Kidney capillary endothelial cell (primary cell): Measurements from ENCODE around the gene MMP15.
"Not testable (repeated sequence)": the region's sequence is repeated elsewhere in the genome, so short reads cannot be mapped to it uniquely, and the experiment has no call there.

Experiments
- DNase-seq: peaks from one replicate; pipeline ENCODE4 v3.0.0-alpha.2; 2018; ENCODE audit warnings: low spot score

Gene MMP15

DNA sequence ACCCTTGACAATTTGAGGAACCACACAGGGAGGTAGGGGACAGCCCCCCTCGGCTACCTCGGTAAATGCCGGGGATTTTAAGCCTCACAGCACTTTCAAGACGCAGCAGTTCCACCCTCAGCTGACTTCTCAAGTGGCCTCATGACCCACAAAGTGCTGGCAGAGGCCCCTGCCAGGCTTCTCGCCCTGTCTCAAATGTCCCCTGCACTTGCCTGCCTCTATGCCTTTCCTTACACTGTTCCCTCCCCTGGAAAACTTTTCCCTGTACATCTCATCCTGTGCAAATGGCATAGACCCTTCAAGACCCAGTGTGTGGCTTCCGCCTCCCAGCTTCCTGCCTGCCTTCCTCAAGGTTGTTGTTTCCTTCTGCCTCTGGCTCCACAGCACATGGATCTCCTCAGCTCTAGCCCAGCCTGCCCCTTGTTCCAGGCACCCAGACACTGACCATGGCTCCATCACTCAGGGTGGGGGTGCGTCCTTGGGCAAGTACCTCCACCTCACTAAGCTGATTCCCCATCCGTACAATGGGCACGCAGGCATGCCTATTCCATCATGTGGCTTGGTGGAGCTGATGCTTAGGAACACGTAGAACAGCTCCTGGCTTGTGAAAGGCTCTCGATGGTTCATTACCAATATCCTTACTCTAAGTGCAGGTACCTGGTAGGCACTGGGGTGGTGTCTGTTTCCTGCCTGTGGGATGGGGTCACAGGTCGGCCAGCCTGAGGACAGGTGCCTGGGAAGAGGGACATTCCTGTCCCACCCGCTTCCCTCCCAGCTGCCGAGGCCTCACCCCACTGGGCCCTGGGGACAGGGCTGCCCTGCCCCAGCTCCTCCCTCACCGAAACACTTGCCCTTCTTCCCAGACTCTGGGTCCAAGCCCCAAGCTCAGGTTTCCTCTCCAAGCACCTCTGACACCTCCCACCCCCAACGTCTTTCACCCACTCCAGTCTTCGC is 24.0 kb downstream of the MMP15 start:
- no peak for DNase-seq

DNA sequence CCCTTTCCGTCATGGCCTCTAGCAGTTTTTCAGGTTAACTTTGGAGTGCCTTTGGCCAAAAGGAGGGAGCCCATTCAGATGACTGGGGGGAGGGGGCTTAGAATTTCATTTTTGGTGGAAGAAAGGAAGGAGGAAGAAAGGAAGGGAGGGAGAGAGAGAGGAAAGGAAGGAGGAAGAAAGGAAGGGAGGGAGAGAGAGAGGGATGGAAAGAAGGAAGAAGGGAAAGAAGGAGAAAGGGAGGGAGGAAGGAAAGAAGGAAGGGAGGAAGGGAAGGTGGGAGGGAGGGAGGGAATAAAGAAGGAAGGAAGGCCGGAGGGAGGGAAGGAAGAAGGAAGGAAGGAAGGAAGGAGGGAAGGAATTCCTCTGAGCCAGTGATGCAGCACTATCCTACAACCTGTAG is 25.7 kb downstream of the MMP15 start:
- no peak for DNase-seq

DNA sequence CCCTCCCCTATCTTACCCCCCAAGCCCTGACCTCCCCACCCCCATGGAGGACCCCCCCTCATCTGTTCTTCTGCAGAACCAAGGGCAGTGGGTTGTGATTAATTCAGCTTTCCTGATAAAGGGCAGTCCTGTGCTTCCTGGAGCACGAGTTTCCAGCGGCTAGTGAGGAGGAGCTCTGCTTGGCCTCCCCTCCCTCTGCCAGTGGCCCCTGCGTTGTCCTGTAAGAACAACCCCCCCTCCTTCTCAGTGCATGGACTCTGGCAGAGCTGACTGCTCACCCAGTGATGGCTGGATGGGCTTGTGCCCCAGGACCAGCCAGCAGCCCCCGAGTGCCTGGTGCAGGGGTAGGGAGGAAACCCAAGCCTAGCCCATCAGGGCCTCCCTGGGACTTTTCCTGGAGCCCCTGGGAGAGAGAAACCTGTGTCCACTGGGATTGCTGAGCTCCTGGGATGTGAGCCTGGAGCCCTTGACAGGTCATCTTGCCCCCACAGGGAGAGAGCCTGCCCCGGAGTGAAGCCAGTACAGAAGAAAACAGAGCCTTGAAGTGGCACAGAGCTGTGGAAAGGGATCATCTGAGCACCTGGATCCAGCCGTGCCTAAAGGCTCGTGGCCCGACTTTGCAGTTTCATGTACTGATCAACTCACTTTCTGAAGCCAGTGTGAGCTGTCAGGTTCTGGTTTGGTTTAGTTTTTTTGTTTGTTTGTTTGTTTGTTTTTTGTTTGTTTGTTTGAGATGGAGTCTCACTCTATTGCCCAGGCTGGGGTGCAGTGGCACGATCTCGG is 26.5 kb downstream of the MMP15 start:
- no peak for DNase-seq

DNA sequence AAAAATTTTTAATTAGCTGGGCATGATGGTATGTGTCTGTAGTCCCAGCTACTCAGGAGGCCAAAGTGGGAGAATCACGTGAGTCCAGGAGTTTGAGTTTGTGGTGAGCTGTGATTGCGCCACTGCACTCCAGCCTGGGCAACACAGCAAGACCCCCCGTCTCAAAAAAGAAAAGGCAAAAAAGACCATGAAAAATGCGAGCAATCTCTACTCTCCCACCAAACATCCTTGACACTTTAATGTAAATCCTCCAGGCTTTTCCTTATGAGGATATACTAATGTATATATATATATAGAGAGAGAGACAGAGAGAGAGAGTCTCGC is 28.1 kb downstream of the MMP15 start:
- DNase-seq: no peak

DNA sequence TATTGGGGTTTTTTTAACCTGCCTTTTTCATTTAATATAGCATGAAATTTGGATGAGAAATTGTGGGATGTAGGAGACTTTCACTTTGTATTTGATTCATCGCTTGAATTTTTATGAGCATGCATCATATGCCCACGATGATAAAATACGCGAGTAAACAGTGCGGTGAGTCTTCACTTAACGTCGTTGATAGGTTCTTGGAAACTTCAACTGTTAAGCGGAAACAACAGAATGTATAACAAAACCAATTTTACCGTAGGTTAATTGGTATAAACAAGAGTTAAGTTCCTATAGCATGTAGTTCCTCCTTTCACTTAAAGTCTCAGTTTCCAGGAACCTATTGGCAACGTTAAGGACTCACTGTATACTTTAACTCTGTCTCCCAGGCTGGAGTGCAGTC is 28.7 kb downstream of the MMP15 start:
- no peak for DNase-seq

DNA sequence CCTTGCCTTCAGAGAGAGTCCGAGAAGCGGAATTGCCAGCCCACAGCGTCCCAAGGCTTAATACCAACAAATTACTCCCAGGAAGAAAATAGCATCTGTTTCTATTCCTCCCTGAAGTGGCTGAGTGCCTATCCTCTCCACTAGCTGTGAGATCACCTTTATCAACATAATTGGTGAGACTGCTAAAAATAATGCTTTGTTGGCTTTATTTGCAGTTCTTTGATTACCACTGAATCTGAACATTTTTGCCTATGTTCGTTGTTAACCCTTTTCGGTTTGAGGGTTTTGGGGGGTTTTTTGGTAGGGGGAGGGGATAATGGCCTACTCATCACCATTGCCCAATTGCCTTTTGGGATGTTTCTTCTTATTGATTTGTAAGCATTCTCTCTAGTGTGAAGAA is 31.0 kb downstream of the MMP15 start:
- DNase-seq: no peak

DNA sequence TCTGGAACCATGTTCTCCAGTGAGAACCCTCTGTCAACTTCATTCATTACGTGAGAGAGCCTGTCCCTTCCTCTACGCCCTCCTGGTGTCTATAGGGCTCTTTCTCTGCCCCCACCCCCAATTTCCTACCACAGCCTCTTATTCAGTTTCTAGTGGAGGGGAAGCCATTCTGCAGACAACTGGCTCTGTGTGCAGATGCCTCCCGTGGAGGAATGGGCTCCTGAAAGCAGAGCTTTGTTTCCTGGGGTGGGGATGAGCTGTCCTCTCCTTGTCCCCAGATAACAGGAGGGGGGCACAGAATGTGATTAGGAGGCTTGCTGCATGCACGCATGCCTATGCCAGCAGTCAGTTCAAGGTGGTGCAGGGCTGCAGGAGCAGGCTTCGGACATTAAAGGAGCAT is 31.6 kb downstream of the MMP15 start:
- DNase-seq: no peak

DNA sequence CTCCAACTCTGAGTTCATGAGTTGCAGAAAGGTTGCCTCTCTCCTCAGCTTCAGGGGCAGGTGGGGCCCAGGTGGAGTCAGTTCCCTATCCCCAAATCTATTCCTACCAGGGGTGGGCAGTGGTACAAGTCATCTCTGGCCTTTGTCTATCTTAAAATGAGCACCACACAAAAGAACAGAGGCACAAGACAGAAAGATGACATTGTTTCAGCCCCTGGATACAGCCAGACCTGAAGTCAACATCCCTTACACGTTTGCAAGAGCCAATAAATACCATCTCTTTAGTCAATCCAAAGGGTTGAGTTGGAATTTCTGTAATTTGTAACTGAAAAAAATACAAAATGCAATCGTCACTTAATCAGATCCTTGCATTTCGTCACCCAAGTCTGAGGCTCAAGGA is 32.2 kb downstream of the MMP15 start:
- DNase-seq: no peak

DNA sequence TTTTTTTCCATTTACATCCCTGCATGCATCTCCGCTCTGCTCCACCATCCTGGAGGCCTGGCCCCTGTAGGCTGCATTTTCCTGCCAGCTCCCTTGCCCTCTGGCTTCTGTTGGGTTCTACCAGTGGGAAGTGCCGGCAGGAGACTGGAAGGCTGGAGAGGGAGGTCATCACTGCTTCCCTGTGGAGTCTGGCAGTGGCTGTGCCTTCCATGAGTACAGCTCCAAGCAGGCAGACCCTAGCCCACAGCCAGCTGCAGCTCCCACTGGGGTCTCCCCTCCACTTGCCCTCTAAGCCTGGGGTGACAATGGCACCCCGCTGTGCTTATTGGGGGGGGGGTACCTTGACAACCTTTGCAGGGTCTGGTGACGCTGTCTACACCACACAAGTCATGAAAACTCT is 37.3 kb downstream of the MMP15 start:
- no peak for DNase-seq

DNA sequence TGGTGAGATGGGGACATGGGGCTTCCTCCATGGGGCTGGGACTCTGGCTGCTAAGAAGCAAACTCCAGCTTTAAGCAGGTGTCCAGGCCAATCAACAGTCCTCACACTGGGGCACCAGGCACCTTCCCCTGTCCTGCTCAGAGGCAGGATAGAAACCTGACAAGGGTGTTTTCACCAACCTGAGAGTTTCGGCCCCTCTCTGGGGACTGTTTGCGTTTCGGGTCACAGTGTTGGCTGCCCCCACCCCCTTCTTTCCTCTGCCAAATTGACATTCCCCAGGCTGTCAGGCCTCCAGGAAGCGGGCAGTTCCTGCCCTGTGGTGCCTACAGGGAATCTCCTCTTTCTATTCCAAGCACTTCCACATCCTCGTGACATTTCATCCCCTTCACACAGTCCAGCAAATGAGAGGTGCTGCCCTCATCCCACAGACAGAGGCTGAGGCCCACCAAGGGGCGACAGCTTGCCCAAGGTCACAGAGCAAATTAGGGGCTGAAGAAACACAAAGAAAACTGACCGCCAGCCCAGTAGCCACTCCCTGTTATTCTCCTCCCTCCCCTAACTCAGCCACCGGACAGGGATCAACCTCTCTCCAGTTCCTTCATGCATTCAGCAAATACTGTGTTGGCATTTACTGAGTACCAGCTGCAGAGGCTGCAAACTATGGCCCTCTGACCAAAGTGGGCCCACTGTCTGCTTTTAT is 38.0 kb downstream of the MMP15 start:
- DNase-seq: peak; percentile 27

DNA sequence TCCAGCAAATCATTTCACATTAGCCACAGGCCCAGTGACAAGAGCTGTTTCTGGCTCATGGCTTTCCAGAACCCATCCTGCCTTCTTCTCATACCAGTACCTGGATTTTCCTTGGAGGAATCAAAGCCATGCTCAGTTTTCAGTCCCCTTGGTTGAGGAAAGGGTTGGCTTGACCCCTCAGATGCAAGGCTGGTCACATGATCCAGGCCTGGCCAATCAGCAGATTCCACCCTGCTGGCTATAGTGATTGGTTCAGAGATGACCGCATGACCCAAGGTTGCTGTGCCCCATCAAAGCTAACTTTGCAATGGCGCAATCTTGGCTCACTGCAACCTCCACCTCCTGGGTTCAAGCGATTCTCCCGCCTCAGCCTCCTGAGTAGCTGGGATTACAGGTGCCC is 45.0 kb downstream of the MMP15 start:
- no peak for DNase-seq

DNA sequence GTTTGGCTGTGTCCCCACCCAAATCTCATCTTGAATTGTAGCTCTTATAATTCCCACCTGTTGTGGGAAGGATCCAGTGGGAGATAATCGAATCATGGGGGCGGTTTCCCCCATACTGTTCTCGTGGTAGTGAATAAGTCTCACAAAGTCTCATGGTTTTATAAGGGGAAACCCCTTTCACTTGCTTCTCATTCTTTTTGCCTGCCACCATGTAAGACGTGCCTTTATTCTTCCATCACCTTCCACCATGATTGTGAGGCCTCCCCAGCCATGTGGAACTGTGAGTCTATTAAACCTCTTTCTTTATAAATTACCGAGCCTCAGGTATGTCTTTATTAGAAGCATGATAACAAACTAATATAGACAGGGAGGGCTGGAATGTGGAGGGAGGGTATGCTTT is 46.6 kb downstream of the MMP15 start:
- not testable (repeated sequence) for DNase-seq

DNA sequence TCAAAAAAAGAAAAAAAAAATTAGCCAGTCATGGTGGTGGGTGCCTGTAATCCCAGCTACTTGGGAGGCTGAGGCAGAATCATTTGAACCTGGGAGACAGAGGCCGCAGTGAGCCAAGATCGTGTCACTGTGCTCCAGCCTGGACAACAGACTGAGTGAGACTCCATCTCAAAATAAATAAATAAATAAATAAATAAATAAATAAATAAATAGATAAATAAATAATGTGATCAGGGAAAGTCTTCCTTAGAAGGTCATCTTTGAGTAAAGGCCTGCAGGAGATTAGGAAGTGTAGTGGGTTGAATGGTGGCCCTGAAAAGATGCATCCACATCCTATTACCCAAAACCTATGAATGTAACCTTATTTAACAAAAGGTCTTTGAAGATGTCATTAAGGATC is 47.5 kb downstream of the MMP15 start:
- not testable (repeated sequence) for DNase-seq

DNA sequence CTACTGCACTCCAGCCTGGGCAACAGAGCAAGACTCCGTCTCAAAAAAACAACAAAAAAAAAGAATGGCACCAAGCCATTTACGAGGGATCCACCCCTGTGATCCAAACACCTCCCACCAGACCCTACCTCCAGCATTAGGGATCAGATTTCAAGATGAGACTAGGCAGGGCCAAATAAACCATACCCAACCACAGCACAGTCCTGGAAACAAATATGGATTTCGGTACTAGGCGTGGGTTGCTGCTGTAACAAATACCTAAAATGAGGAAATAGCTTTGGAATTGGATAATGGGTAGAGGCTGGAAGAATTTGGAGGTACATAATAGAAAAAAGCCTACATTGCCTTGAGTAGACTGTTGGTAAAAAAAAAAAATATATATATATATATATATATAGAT is 49.1 kb downstream of the MMP15 start:
- no peak for DNase-seq

DNA sequence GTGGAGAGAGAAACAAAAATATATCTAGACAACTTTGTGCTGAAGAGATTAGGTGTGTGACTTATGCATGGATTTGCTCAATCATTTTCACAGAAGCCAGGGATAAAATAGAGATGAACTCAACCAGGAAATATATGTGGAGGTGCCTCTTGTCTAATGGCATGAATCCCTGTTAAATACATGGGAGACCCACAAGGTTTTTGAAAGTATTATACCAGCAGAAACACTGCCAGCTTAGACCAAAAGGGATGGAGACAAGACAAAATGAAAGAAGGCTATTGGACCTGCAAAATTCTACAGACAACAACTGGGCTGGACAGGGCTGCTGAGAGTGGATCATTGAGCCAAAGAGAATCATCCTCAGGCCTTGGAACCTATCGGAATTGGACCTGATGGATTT is 51.0 kb downstream of the MMP15 start:
- no peak for DNase-seq

DNA sequence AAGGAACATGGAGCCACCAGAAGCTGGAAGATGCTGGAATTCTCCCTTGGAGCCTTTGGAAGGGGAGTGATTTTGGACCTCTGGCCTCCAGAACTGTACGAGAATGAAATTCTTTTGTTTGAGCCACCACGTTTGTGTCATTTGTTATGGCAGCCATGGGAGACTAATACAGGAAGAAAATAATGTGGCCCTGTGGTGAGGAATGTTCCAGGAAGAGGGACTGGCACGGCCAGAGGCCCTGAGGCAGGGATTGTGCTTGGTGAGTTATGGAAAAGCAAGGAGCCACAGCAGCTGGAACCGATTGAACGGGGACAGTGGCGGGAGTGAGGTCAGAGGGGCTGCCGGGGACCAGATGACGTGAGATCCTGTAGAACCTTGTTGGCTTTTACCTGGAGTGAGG is 52.2 kb downstream of the MMP15 start:
- no peak for DNase-seq

DNA sequence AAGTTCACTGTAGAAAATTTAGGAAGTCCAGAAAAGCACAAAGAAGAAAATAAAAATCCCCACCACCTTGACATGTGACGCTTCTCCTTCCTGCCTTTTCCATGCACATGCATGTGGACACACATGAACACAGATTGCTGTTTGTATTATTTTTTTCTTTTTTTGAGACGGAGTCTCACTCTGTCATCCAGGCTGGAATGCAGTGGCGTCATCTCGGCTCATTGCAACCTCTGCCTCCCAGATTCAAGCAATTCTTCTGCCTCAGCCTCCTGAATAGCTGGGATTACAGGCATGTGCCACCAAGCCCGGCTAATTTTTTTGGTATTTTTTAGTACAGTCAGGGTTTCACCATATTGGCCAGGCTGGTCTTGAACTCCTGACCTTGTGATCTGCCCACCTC is 55.1 kb downstream of the MMP15 start:
- not testable (repeated sequence) for DNase-seq

DNA sequence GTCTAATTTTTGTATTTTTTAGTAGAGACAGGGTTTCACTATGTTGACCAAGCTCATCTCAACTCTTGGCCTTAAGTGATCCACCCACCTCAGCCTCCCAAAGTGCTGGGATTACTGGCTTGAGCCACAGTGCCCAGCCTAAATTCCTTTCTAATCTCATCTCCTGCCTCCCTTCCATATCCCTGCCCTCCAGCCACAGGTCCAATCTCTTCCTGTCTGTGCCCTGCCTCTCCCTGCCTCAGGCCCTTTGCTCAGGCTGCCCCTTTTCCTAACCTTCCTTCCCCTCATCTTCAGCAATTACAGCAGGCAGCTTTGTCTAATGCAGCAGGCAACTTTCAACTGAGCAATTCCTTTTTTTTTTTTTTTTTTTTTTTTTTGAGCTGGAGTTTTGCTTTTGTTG is 56.8 kb downstream of the MMP15 start:
- DNase-seq: no peak

DNA sequence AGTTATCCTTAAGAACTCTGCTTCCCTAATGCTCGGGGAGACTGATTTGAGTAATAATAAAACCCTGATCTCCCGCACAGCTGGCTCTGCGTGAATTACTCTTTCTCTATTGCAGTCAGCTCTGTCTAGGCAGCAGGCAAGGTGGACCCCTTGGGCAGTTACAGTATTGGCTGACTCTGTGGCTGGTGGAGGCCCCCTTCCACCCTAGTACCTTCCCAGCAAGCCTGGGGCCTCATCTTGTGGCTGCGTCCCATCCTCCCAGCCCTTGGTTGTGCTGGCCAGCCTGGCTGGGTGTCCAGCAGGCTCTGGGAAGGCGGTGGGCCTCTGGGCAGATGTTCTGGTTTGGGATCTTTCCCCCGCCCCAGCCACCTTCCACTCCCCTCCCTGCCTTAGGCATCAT is 59.1 kb downstream of the MMP15 start:
- no peak for DNase-seq

DNA sequence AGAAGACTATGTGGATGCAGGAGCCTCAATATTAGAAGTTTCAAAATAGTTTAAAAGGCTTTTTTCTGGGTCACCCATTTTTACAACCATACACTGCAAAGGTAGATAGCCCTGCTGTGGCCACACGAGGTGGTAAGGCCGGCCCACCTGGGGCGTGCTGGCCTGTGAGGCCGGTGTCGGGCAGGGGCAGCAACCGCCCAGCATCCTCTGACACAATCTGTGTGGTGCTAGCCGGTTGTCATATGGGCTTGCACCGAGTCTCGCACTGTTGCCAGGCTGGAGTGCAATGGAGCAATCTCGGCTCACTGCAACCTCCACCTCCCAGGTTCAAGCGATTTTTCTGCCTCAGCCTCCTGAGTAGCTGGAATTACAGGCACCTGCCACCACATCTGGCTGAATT is 59.6 kb downstream of the MMP15 start:
- DNase-seq: no peak

DNA sequence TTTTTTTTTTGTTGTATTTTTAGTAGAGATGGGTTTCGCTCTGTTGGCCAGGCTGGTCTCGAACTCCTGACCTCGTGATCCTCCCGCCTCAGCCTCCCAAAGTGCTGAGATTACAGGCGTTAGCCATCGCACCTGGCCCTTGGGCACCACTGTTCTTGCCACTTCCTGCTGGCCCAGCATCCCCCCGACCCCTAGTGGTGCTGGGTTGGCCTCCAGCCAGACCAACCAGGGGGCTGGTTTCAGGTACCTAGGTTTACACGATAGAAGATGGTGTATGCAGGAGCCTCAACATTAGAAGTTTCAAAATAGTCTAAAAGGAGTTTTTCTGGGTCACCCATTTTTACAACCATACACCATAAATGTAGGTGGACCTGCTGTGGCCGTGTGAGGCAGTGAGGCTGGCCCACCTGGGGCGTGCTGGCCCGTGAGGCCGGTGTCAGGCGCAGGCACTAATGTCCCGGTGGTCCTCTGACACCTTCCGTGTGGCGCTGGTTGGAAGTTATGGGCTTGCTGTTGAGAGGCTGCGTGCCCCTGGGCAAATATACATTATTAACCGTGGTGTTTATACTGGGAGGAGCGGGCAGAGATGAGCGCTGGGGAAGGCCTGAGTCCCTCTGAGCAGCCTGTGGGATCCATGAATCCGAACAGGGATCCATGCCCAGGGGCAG is 60.2 kb downstream of the MMP15 start:
- no peak for DNase-seq
